OCI-LY7 (cell line): ENCODE data around the gene APOBEC4. TPM values are rescaled to one million over a fixed set of nuclear protein-coding genes. Genes with fewer than 3 reads are reported as not detected.

ENCODE experiments used
- BruUV-seq: library from RNA; stranded (reverse); fragments of 400-500 nt; replicated peaks from 2 replicates; lab custom pipeline; 2021; lab: Mats Ljungman, UMichigan
- CTCF ChIA-PET: fragments of 300-600 bp; sonication (Branson Sonifier 250); formaldehyde crosslinking; loops from one replicate; lab custom pipeline; 2022; ENCODE audit warnings: antibody characterized with exemption; ENCODE audit not compliant: unreplicated experiment; lab: Charles Lee
- POLR2A ChIA-PET: fragments of 300-600 bp; sonication (Branson Sonifier 250); formaldehyde crosslinking; loops from one replicate; lab custom pipeline; 2022; ENCODE audit warnings: antibody characterized with exemption; lab: Charles Lee
- DNase-seq: peaks from one replicate; pipeline ENCODE4 v3.0.0-alpha.2; 2015; ENCODE audit warnings: low spot score
- H2AFZ ChIP-seq: fragments of 200-600 bp; sonication (generic), shearing (Covaris generic); 2 replicates; pipeline ENCODE4 v1.6.1; 2014; ENCODE audit warnings: mild to moderate bottlenecking, antibody characterized with exemption, low read length, moderate library complexity
- H3K27ac ChIP-seq: fragments of 200-600 bp; sonication (generic); 2 replicates; pipeline ENCODE4 v1.5.1; 2014; ENCODE audit warnings: mixed run types, low read depth, mild to moderate bottlenecking, moderate library complexity, low read length, inconsistent platforms; ENCODE audit not compliant: poor library complexity, severe bottlenecking
- H3K36me3 ChIP-seq: fragments of 200-600 bp; sonication (generic); 2 replicates; pipeline ENCODE4 v1.6.1; 2014; ENCODE audit warnings: mild to moderate bottlenecking, antibody characterized with exemption, low read length, moderate library complexity, mixed read lengths; ENCODE audit not compliant: insufficient read depth
- H3K4me1 ChIP-seq: fragments of 200-600 bp; sonication (generic); 2 replicates; pipeline ENCODE4 v1.5.1; 2014; ENCODE audit warnings: mild to moderate bottlenecking, low read length; ENCODE audit not compliant: insufficient read depth, poor library complexity, severe bottlenecking
- H3K4me2 ChIP-seq: fragments of 200-600 bp; sonication (generic); 2 replicates; pipeline ENCODE4 v1.6.1; 2014; ENCODE audit warnings: mild to moderate bottlenecking, low read length
- H3K4me3 ChIP-seq: fragments of 200-600 bp; sonication (generic); 2 replicates; pipeline ENCODE4 v1.5.1; 2014; ENCODE audit warnings: mild to moderate bottlenecking, low read depth, low read length; ENCODE audit not compliant: poor library complexity, severe bottlenecking
- H3K79me2 ChIP-seq: fragments of 200-600 bp; sonication (generic); 2 replicates; pipeline ENCODE4 v1.6.1; 2016; ENCODE audit warnings: low read depth, mild to moderate bottlenecking, low read length, moderate library complexity, mixed read lengths; ENCODE audit not compliant: insufficient read depth
- H3K9me2 ChIP-seq: fragments of 200-600 bp; sonication (generic); 2 replicates; pipeline ENCODE4 v1.6.1; 2016; ENCODE audit warnings: mild to moderate bottlenecking, low read length, mixed read lengths; ENCODE audit not compliant: insufficient read depth
- H3K9me3 ChIP-seq: fragments of 200-600 bp; sonication (generic); 2 replicates; pipeline ENCODE4 v1.6.1; 2014; ENCODE audit warnings: mild to moderate bottlenecking, mixed run types, low read length, mixed read lengths
- H4K20me1 ChIP-seq: fragments of 200-600 bp; sonication (generic); 2 replicates; pipeline ENCODE4 v1.6.1; 2014; ENCODE audit warnings: mild to moderate bottlenecking, antibody characterized with exemption, low read length, moderate library complexity, mixed read lengths; ENCODE audit not compliant: insufficient read depth
- EZH2phosphoT487 ChIP-seq: fragments of 200-600 bp; sonication (generic); IDR thresholded peaks from 2 replicates; pipeline ENCODE4 v1.6.1; 2018; ENCODE audit warnings: low read depth, borderline replicate concordance, mild to moderate bottlenecking, mixed run types, antibody characterized with exemption, low read length, moderate library complexity, mixed read lengths
- intact Hi-C: fragments of 100-400 bp; cut with micrococcal nuclease; formaldehyde crosslinking; loops from one replicate; pipeline ENCODE4 v1.10.0; 2022; ENCODE audit not compliant: unreplicated experiment
- total RNA-seq, 2 experiments: library from RNA; depleted of rRNA in 1 of 2; stranded (reverse); fragments of >200 nt in 1 of 2; shearing (Covaris generic) in 1 of 2; gene quantifications; 2 replicates each; pipeline ENCODE4 v1.2.3, GENCODE V29; 2014 to 2022
- TF ChIP-seq, protein P1 (sequence below): fragments of 200-600 bp; sonication (generic); conservative IDR thresholded peaks from 2 replicates; pipeline ENCODE4 v1.5.1; 2014; ENCODE audit warnings: mild to moderate bottlenecking, antibody characterized with exemption, low read length, moderate library complexity, mixed read lengths

The APOBEC4 gene
- total RNA-seq, 2 experiments from 2014 or later, result not detected

DNA sequence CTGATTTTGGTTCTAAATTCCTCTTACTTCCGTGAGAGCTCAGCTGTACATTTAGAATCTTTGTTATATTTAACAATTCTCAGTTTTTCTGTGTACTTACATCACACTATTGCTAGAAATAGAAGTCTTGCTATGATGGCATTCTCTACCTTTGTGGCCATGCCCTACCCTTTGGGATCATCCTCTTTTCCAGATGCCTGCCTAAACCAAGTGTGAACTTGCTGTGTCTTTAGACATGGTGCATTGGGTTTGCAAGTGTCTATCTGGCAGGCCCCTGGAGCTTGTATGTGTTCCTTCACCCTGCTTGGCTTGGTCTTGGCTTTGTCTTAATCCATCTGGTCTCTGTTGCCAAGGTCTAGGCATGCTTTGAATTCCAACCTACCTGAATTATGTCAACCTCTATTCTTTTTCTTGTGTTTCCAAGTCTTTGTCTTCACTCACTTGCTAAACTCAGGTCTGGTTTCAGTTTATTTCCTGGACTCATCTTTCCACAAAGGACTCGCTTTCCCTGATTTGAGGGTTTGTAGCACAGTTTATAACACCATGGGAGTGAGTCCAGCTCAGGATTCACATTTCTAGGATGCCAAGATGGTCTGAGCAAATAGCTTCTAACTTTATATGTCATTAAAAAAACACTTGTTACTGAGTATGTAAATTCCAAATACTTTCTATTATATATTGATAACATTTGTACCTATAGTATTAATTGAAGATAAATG lies 20.6 kb upstream of the APOBEC4 start:
- CTCF ChIA-PET, result no interaction called here
- Histone ChIP-seq H4K20me1 (no peaks in the 10 kb centered on the region), H3K9me2 (no peaks in the 10 kb centered on the region; the same call in 1 of the 2 replicates), H3K4me2 (no peak overlapping the region), H3K27ac (no peak overlapping the region), H3K9me3 (no peaks in the 10 kb centered on the region), H3K4me1 (no peaks in the 10 kb centered on the region), H3K79me2 (no peaks in the 10 kb centered on the region), H3K36me3 (no peaks in the 10 kb centered on the region), H2AFZ (no peak overlapping the region), H3K4me3 (no peak overlapping the region)
- intact Hi-C loops, result no loop called here
- POLR2A ChIA-PET, result interaction anchor here (0.5 to 0.6 kb wide), 2 partner anchors 39 to 268 kb away, joined by 4 to 5 read pairs; no protein-coding TSS in a partner anchor
- no TSS peak for BruUV-seq
- DNase-seq, result no peak
- TF ChIP-seq, protein P1, sequence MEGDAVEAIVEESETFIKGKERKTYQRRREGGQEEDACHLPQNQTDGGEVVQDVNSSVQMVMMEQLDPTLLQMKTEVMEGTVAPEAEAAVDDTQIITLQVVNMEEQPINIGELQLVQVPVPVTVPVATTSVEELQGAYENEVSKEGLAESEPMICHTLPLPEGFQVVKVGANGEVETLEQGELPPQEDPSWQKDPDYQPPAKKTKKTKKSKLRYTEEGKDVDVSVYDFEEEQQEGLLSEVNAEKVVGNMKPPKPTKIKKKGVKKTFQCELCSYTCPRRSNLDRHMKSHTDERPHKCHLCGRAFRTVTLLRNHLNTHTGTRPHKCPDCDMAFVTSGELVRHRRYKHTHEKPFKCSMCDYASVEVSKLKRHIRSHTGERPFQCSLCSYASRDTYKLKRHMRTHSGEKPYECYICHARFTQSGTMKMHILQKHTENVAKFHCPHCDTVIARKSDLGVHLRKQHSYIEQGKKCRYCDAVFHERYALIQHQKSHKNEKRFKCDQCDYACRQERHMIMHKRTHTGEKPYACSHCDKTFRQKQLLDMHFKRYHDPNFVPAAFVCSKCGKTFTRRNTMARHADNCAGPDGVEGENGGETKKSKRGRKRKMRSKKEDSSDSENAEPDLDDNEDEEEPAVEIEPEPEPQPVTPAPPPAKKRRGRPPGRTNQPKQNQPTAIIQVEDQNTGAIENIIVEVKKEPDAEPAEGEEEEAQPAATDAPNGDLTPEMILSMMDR, result no peak
- no peak for TF ChIP-seq EZH2phosphoT487

DNA sequence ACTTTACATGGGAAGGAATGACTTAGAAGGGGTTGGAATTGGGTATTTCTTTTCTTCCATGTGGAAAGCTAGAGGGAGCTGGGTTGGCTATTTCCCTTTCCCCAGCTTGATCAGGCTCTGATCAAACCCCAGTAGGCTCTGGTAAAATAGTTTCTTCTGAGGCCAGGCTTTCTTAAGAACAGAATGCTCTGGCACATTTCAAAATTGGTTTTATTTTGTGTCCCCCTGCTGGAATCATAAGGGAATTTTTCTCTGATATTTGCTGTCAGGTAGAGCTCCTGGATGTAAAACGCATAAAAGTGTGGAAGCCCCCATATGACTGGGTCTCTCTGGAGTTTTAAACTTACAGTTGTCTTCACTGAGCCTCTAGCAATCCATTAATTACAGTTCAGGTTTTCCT lies 17.1 kb upstream of the APOBEC4 start:
- ChIA-PET CTCF (no interaction called here), POLR2A (interaction anchor here (0.6 kb wide), 1 partner anchor 1712 kb away, joined by 5 read pairs; no protein-coding TSS in a partner anchor)
- no peaks in the 10 kb centered on the region for H3K4me1 ChIP-seq
- no peaks in the 10 kb centered on the region; the same call in 1 of the 2 replicates for H3K9me2 ChIP-seq
- H2AFZ ChIP-seq, result no peak overlapping the region
- no peak overlapping the region for H3K4me3 ChIP-seq
- H4K20me1 ChIP-seq, result no peaks in the 10 kb centered on the region
- no TSS peak for BruUV-seq
- intact Hi-C loops, result no loop called here
- DNase-seq, result no peak
- H3K9me3 ChIP-seq, result no peaks in the 10 kb centered on the region
- TF ChIP-seq, protein P1, result peak; percentile 40
- TF ChIP-seq EZH2phosphoT487, result no peak
- no peaks in the 10 kb centered on the region for H3K36me3 ChIP-seq
- H3K79me2 ChIP-seq, result no peaks in the 10 kb centered on the region
- H3K4me2 ChIP-seq, result no peak overlapping the region
- no peak overlapping the region for H3K27ac ChIP-seq

DNA sequence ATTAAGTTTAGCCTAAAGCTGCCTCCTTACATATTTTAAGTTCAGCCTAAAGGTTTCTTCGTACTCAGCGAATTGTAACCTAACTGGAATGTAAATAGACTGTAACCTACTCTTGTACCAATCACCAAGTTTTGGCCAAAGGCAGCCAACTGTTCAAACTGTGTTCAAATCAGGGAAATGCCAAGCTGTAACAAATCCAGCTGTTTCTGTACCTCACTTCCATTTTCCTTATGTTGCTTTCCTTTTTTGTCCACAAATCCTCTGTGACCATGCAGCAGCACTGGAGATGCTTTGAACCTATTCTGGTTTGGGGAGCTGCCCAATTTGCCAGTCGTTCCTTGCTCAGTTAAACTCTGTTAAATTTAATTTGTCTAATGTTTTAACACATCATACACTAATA lies 3.2 kb upstream of the APOBEC4 start:
- H3K9me2 ChIP-seq, result no peaks in the 10 kb centered on the region
- no peak overlapping the region for H3K4me3 ChIP-seq
- H4K20me1 ChIP-seq, result no peaks in the 10 kb centered on the region
- TF ChIP-seq EZH2phosphoT487, result no peak
- TF ChIP-seq, protein P1, result no peak
- no peak overlapping the region for H2AFZ ChIP-seq
- H3K9me3 ChIP-seq, result no peaks in the 10 kb centered on the region
- CTCF ChIA-PET, result interaction anchor here (2.0 kb wide), 1 partner anchor 259 kb away, joined by 6 read pairs; no protein-coding TSS in a partner anchor
- BruUV-seq, result no TSS peak
- no peak overlapping the region for H3K27ac ChIP-seq
- DNase-seq, result no peak
- H3K79me2 ChIP-seq, result no peaks in the 10 kb centered on the region
- no peaks in the 10 kb centered on the region for H3K4me1 ChIP-seq
- POLR2A ChIA-PET, result no interaction called here
- H3K4me2 ChIP-seq, result no peak overlapping the region
- intact Hi-C loops, result no loop called here
- no peaks in the 10 kb centered on the region for H3K36me3 ChIP-seq
